GM12801 (cell line): Measurements from ENCODE around the gene RING1.

Experiments used
- TF ChIP-seq, protein P1 (sequence below): IDR thresholded peaks from one replicate; pipeline ENCODE4 v1.5.1; 2011; ENCODE audit warnings: control low read depth; ENCODE audit not compliant: insufficient read length; ENCODE audit errors: extremely low read depth

Gene RING1

DNA sequence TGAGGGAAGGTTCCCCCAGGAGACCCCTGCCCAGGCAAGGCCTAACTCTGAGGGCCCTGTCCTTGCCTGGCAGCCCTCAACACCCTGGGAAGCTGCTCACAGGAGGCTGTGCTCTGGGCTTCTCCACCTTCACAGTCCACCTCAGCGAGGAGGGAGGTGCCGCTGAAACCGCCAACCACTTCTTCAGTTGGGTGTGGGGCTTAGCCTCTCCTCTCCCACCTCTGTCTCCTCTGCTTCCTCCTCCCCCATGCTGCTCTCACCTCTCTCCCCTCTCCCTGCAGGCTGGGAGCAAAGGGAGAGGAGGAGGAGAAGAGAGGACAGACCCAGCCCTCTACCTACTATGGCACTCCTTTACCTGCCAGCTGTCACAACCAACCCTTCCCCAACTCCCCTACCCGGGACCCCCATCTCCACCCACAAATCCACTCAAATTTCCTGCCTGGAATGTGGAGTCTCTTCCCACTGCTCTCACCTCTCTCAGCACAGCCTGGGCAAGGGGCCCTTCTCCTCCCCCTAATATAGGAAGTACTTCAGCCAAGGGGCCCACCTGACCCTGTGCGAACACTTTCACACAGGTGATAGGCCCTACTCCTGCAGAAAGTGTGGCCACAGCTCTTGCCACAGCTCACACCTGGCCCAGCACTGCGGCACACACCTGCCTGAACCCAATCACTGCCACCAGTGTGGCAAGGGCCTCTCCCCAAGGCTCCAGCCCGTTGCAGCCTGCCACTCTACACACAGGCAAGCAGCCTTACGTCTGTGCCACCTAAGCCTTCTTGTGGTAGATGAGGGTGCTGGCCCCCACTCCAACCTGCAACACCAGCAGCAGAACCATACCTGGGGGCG, 7.2 kb downstream of the RING1 start:
- TF ChIP-seq, protein P1, sequence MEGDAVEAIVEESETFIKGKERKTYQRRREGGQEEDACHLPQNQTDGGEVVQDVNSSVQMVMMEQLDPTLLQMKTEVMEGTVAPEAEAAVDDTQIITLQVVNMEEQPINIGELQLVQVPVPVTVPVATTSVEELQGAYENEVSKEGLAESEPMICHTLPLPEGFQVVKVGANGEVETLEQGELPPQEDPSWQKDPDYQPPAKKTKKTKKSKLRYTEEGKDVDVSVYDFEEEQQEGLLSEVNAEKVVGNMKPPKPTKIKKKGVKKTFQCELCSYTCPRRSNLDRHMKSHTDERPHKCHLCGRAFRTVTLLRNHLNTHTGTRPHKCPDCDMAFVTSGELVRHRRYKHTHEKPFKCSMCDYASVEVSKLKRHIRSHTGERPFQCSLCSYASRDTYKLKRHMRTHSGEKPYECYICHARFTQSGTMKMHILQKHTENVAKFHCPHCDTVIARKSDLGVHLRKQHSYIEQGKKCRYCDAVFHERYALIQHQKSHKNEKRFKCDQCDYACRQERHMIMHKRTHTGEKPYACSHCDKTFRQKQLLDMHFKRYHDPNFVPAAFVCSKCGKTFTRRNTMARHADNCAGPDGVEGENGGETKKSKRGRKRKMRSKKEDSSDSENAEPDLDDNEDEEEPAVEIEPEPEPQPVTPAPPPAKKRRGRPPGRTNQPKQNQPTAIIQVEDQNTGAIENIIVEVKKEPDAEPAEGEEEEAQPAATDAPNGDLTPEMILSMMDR, result no peak

DNA sequence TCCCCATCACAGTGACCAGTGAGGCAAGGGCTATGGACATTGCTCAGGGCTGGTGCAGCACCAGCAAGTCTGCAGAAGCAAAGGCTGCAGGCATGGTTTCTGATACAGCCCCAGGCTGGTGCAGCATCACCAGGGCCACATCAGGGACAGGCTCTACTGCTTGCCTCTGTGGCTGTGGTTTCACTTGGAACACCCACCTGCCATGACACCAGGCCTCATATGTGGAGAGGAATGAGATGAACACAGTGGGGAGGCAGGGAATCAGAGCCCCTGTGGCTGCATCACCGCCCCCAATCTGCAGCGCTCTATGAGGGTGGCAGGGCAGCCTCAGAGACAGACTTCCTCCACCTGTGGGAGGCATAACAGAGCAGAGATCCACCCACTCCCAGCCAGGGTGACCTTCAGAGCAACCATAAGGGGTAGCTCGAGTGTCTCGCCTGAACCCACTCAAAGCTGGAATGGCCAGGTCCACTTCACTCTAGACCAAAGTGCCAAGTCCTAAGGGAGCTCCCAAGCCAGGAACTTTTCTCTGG, 7.9 kb downstream of the RING1 start:
- TF ChIP-seq, protein P1, result no peak

DNA sequence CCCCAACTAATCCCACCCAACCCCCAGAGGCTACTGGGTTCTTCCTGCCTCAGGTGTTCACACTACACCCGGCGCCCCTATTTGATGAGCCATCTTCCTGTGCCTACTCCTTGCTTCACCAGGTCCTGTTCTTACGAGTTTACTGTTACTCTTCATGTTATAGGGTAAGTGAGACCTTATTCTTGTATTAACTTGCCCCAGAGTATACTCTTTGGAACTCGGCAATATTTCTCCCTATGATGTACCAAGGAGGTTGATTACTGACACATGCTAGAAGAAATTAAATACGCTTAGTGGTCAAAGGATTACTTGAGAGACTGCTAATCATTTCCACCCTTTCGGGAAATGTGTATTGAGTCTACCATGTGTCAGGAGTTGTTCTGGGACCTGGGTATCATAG, 8.9 kb downstream of the RING1 start:
- TF ChIP-seq, protein P1, result no peak

- TF ChIP-seq, protein P1, result no peak
These were observed 9.4 kb downstream of the RING1 start for GRCh38 chr6:33217681-33218080.

DNA sequence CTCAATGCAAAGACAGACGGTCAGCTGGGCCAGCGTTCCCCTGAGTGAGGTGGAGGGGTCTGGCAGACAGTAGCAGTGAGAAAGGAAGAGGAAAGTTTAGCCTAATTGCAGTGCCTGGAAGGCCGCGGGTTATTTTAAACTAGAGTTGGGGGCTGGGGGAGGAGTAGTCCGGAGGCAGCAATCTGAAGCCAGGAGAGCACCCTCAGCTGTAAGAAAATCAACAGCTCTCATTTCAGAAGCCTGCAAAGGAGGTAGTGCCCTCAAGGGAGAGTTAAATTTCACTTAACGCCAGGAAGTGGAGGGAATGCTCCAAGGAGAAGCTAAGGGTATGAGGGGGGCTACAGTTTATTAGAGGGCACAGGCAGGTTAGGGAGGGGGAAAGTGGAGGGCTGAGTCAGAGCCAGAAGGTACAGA, 26.9 kb downstream of the RING1 start:
- TF ChIP-seq, protein P1, result no peak

DNA sequence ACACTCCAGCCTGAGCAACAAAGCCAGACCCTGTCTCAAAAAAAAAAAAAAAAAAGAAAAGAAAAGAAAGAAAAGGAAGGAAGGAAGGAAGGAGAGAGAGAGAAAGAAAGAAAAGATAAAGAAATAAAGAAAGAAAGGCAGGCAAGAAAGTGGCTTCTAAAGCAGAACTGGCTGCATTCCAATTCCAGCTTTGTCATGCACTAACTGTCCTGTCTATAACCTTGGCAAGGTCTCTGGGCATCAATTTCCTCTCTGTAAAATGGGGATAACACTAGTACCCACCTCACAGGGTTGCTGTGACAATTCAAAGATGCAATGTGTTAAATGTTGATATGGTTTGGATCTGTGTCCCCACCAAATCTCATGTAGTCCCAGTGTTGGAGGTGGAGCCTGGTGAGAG, 28.0 kb downstream of the RING1 start:
- TF ChIP-seq, protein P1, result no peak

DNA sequence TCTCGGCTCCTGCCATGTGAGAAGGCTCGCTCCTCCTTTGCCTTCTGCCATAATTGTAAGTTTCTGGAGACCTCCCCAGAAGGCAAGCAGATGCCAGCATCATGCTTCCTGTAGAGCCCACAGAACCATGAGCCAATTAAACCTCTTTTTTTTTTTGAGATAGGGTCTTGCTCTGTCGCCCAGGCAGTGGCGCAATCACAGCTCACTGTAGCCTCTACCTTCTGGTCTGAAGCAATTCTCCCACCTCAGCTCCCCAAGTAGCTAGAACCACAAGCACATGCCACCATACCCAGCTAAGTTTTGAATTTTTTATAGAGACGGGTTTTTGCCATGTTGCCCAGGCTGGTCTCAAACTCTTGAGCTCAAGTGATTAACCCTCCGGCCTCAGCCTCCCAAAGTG, 28.6 kb downstream of the RING1 start:
- TF ChIP-seq, protein P1, result no peak
